ENCODE results near the gene B3GNT7.

B3GNT7 gene

DNA sequence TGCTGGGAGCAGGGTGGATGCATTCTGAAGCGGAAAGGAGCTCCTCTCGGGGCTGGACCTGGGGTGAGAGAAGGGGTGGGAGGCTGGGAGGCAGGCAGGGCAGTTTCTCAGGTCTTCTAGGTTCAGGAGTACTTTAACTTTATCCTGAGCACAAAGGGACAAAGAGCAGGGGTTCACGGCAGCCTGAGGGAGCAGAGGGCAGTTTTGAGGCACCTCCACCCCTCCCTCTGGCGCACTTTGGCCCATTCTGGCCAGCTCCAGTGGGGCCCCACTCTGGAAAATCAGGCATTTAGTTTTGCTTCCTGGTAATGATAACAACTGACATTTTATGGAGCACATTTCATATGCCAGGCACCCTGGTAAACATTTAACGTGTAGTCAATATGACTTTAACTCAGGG is 14.3 kb downstream of the B3GNT7 start:
- Histone ChIP-seq H3K9ac (ENCODE audit: insufficient read length, low read depth) (no peak overlapping the region), H3K4me3 (ENCODE audit: insufficient read length, low read depth) (no peak overlapping the region), H3K36me3 (ENCODE audit: insufficient read depth, insufficient read length, low read length) (no peaks in the 10 kb centered on the region), H3K4me1 (ENCODE audit: insufficient read depth, insufficient read length) (peaks cover 9% of the 10 kb centered on the region), H3K9me3 (ENCODE audit: insufficient read depth, low read length) (peaks cover 30% of the 10 kb centered on the region), H3K27me3 (ENCODE audit: insufficient read depth, insufficient read length) (no peaks in the 10 kb centered on the region)
- TF ChIP-seq YY1 (IDR thresholded peaks at IDR 0.05; ENCODE audit: insufficient read depth, insufficient read length): no peak
- no peak for TF ChIP-seq SUZ12 (IDR thresholded peaks at IDR 0.05; ENCODE audit: extremely low read depth, insufficient read depth, insufficient read length)
- TF ChIP-seq ZNF274 (IDR thresholded peaks at IDR 0.05; ENCODE audit: low read depth, low read length): no peak
- DNase-seq (ENCODE audit: low read depth, low spot score): no peak

DNA sequence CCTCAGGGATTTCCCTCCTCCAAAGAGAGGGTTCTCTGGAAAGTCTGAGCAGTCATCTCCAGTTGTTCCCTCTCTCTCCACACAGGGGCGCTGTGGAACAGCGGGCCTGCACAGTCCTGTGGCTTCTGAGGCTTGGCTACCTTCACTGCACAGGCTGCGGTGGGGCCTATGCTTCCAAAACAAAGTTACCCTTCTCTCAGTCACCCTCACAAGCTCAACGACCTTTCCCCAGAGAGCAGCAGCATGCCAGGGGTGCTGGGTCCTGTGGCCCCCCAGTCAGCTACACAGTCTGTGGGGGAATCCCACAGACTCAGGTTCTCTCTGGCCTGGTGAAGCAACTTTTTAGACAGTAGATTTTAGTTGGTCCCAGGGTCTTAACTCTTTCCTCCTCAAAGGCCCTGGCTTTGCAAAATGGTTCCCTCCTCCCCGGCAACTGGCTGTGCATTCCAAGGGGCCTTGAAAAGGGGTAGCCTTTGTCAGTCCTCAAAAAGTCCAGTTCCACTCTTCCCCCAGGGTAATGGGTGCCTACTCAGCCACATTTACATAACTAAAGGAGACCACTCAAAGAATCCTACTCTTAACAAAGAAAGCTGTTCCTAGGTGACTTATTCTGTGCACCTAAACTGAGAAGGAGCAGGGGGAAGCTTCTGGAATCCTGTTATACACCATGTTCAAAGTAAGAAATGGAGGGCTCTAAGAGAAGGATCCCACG is 14.9 kb downstream of the B3GNT7 start:
- Histone ChIP-seq H3K36me3 (ENCODE audit: insufficient read depth, insufficient read length, low read length) (no peaks in the 10 kb centered on the region), H3K9ac (ENCODE audit: insufficient read length, low read depth) (peak overlapping the region; percentile 52), H3K4me3 (ENCODE audit: insufficient read length, low read depth) (no peak overlapping the region), H3K4me1 (ENCODE audit: insufficient read depth, insufficient read length) (peaks cover 6% of the 10 kb centered on the region), H3K9me3 (ENCODE audit: insufficient read depth, low read length) (peaks cover 30% of the 10 kb centered on the region), H3K27me3 (ENCODE audit: insufficient read depth, insufficient read length) (no peaks in the 10 kb centered on the region)
- peak; percentile 97 for DNase-seq (ENCODE audit: low read depth, low spot score)
- TF ChIP-seq YY1 (IDR thresholded peaks at IDR 0.05; ENCODE audit: insufficient read depth, insufficient read length) (peak; percentile 35), SUZ12 (IDR thresholded peaks at IDR 0.05; ENCODE audit: extremely low read depth, insufficient read depth, insufficient read length) (no peak)

DNA sequence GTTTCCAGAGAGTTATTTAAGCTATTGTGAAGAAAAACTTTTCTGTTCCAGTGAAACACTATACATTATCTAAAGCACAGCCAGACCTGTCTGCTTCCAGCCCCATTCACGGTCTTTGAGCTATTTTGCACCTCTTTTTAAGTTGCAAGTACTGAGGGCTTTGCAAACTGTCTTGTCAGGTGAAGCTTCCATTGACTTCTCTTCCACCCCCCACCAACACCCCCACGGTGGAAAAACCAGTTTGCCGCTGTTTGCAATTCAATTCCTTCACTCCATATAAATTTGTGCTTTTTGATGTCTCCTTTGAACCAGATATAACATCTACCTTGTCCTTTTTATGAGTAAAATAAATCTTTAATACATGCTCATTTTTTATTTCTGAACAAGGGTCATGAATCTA is 15.7 kb downstream of the B3GNT7 start:
- no peaks in the 10 kb centered on the region for H3K27me3 ChIP-seq (ENCODE audit: insufficient read depth, insufficient read length)
- H3K36me3 ChIP-seq (ENCODE audit: insufficient read depth, insufficient read length, low read length): no peaks in the 10 kb centered on the region
- TF ChIP-seq ZNF274 (IDR thresholded peaks at IDR 0.05; ENCODE audit: low read depth, low read length) (no peak), YY1 (IDR thresholded peaks at IDR 0.05; ENCODE audit: insufficient read depth, insufficient read length) (no peak), SUZ12 (IDR thresholded peaks at IDR 0.05; ENCODE audit: extremely low read depth, insufficient read depth, insufficient read length) (no peak)
- H3K4me1 ChIP-seq (ENCODE audit: insufficient read depth, insufficient read length): peaks cover 6% of the 10 kb centered on the region
- H3K9ac ChIP-seq (ENCODE audit: insufficient read length, low read depth): no peak overlapping the region
- H3K4me3 ChIP-seq (ENCODE audit: insufficient read length, low read depth): no peak overlapping the region
- no peak for DNase-seq (ENCODE audit: low read depth, low spot score)
- H3K9me3 ChIP-seq (ENCODE audit: insufficient read depth, low read length): peaks cover 30% of the 10 kb centered on the region

DNA sequence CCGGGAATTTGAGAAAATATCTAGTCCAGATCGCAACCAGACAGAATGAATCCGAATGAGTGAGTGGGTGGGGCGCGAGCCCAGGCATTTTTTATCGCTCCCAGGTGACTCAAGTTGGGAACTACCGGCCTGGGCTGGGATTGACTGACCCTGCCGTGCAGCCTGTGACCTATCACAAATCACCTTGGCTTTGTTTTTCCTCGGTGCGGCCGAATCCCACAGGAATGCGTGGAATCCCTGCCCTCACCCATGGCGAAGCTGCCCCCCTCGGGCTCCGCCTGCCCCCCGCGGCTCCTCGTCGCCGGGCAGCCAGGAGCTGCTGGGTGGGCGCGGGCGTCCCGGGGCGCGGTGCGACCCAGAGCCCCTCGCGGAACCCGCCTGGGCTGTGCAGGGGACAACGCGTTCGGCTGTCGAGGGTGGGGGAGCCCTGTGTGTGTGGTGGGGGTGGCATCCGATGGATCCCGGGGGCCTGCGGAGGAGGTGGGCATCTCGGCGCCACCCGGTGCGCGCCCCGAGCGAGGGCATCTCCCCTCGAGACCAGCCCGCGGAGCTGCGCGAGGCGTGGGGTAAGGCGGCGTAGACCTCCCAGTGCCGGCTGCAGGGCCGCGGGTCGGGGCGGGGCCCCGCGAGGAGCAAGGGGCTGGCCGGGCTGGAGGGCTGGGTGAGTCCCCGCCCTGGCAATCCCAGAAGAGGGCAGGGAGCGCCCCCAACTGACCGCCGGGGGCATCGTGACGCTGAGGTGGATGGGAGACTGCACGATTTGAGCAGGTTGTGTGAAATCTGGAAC is 16.5 kb downstream of the B3GNT7 start:
- peaks cover 30% of the 10 kb centered on the region for H3K9me3 ChIP-seq (ENCODE audit: insufficient read depth, low read length)
- peak; percentile 89 for DNase-seq (ENCODE audit: low read depth, low spot score)
- peak overlapping the region; percentile 78 for H3K9ac ChIP-seq (ENCODE audit: insufficient read length, low read depth)
- no peaks in the 10 kb centered on the region for H3K36me3 ChIP-seq (ENCODE audit: insufficient read depth, insufficient read length, low read length)
- peaks cover 6% of the 10 kb centered on the region for H3K4me1 ChIP-seq (ENCODE audit: insufficient read depth, insufficient read length)
- H3K4me3 ChIP-seq (ENCODE audit: insufficient read length, low read depth): peak overlapping the region; percentile 44
- TF ChIP-seq YY1 (IDR thresholded peaks at IDR 0.05; ENCODE audit: insufficient read depth, insufficient read length): no peak
- no peak for TF ChIP-seq ZNF274 (IDR thresholded peaks at IDR 0.05; ENCODE audit: low read depth, low read length)
- H3K27me3 ChIP-seq (ENCODE audit: insufficient read depth, insufficient read length): no peaks in the 10 kb centered on the region

DNA sequence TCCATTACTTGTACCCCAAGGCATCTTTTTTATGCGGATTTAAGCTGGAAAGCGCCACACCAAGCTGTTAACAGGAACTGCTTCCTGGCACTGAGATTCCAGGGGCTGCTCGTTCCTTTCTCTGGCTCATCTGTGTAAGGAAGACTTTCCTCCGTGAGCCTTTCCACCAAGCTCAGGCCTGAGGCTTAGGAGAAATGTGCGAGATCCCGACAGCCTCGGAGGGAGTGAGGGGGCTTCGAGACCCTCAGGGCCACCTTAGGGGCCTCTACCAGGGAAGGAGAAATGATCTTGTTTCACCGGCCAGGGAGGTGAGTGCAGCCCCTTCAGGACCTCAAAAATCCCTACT is 17.1 kb downstream of the B3GNT7 start:
- no peak for DNase-seq (ENCODE audit: low read depth, low spot score)
- H3K27me3 ChIP-seq (ENCODE audit: insufficient read depth, insufficient read length): no peaks in the 10 kb centered on the region
- no peaks in the 10 kb centered on the region for H3K36me3 ChIP-seq (ENCODE audit: insufficient read depth, insufficient read length, low read length)
- H3K9ac ChIP-seq (ENCODE audit: insufficient read length, low read depth): peak overlapping the region; percentile 68
- no peak for TF ChIP-seq ZNF274 (IDR thresholded peaks at IDR 0.05; ENCODE audit: low read depth, low read length)
- no peak for TF ChIP-seq SUZ12 (IDR thresholded peaks at IDR 0.05; ENCODE audit: extremely low read depth, insufficient read depth, insufficient read length)
- TF ChIP-seq YY1 (IDR thresholded peaks at IDR 0.05; ENCODE audit: insufficient read depth, insufficient read length): no peak
- H3K4me3 ChIP-seq (ENCODE audit: insufficient read length, low read depth): peak overlapping the region; percentile 44
- peaks cover 6% of the 10 kb centered on the region for H3K4me1 ChIP-seq (ENCODE audit: insufficient read depth, insufficient read length)
- peaks cover 28% of the 10 kb centered on the region for H3K9me3 ChIP-seq (ENCODE audit: insufficient read depth, low read length)

DNA sequence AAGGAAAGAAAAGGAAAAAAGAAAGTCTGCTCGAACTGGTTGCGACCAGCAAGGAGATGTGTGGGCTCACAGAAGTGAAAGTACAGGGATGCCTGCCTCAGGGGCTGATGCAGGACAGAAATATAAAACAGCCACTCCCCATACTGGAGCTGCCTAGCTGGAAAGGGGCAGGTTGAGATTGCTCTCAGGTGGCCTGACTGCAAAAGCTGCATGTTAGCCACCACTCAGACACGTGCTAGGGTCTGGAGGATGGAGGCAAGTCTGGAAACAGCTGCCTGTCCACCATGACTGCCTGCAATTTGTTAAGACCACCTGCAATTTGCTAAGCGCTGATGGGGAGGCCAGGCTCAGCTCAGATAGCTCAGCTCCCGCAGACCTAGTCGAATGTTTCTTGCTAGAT is 17.9 kb downstream of the B3GNT7 start:
- Histone ChIP-seq H3K36me3 (ENCODE audit: insufficient read depth, insufficient read length, low read length) (no peaks in the 10 kb centered on the region), H3K4me3 (ENCODE audit: insufficient read length, low read depth) (no peak overlapping the region), H3K9ac (ENCODE audit: insufficient read length, low read depth) (no peak overlapping the region), H3K9me3 (ENCODE audit: insufficient read depth, low read length) (peaks cover 19% of the 10 kb centered on the region), H3K4me1 (ENCODE audit: insufficient read depth, insufficient read length) (peaks cover 6% of the 10 kb centered on the region), H3K27me3 (ENCODE audit: insufficient read depth, insufficient read length) (no peaks in the 10 kb centered on the region)
- DNase-seq (ENCODE audit: low read depth, low spot score): no peak
- TF ChIP-seq ZNF274 (IDR thresholded peaks at IDR 0.05; ENCODE audit: low read depth, low read length) (no peak), YY1 (IDR thresholded peaks at IDR 0.05; ENCODE audit: insufficient read depth, insufficient read length) (no peak), SUZ12 (IDR thresholded peaks at IDR 0.05; ENCODE audit: extremely low read depth, insufficient read depth, insufficient read length) (no peak)

DNA sequence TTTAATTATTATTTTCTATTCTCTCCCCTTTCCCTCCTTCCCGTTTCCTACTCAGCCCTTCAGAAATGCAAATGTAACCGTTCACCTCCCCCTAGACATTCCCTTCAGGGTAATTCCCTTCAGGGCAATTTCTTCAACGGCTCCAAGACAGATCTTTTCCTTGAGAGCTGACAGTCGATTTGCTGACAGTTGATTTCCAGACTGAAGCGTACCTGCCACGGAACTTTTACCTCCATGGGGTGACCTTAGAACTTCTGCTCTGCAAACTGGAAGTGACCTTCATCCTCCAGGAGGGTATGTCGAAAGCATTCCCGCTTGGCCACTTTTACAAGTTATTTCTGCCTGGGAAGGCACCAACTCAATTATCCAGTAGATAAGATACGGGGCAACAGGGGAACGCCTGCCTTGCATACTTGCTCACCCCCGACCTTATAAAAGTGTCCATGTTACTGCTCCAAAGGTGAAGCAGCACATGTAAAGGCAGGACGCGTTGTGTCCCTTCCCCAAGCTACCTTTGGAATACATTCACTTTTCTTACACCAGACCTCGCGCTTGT is 18.5 kb downstream of the B3GNT7 start:
- no peak for TF ChIP-seq ZNF274 (IDR thresholded peaks at IDR 0.05; ENCODE audit: low read depth, low read length)
- no peak for TF ChIP-seq SUZ12 (IDR thresholded peaks at IDR 0.05; ENCODE audit: extremely low read depth, insufficient read depth, insufficient read length)
- TF ChIP-seq YY1 (IDR thresholded peaks at IDR 0.05; ENCODE audit: insufficient read depth, insufficient read length): no peak
- no peaks in the 10 kb centered on the region for H3K36me3 ChIP-seq (ENCODE audit: insufficient read depth, insufficient read length, low read length)
- peaks cover 14% of the 10 kb centered on the region for H3K9me3 ChIP-seq (ENCODE audit: insufficient read depth, low read length)
- no peaks in the 10 kb centered on the region for H3K27me3 ChIP-seq (ENCODE audit: insufficient read depth, insufficient read length)
- DNase-seq (ENCODE audit: low read depth, low spot score): no peak
- H3K4me3 ChIP-seq (ENCODE audit: insufficient read length, low read depth): no peak overlapping the region
- no peak overlapping the region for H3K9ac ChIP-seq (ENCODE audit: insufficient read length, low read depth)
- H3K4me1 ChIP-seq (ENCODE audit: insufficient read depth, insufficient read length): peaks cover 6% of the 10 kb centered on the region

All from NT2/D1 (cell line).